ENCODE results near the gene MAP4.

MAP4 gene

DNA sequence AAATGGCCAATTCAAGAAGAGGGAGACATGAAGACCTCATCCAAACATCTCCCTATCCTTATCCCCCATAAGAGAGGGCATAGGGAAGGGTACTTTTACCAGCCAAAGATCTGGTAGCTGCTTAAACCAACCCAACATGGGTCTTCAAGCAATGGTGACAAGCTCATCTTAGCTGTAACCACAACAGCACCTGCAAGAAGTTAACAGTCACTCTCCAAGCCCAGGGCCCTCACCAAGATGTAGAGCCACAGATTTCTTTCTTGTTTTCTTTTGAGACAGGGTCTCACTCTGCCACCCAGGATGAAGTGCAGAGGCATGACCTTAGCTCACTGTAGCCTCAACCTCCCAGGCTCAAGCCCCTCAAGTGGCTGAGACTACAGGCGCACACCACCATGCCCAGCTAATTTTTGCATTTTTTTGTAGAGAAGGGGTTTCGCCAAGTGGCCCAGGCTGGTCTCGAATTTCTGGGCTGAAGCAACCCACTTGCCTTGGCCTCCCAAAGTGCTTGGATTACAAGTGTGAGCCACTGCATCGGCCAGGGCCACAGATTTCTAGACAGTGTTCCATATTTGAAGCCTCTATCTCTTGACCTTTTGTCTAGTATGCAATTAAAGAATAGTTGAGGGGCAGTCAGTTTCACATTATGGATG, 156.1 kb downstream of the MAP4 start:
- no peak for DNase-seq

DNA sequence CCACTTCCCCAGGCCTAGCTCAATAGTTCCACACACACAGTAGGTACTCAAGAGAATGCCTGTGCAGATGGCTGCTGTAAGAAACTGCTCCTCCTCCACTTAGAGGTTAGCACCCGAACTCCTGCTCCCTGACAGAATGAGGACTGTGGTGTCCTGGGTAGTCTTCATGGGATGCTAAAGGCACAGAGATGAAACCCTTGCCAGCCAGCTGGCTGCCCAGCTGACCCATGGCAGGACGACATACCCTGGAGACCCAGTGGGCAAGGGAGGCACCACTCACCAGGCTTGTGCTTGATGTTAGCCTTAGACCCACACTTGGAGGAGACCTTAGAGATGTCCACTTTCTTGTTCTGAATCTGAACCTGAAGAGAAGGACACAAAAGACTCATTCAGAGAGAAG, 159.1 kb downstream of the MAP4 start:
- DNase-seq = no peak

DNA sequence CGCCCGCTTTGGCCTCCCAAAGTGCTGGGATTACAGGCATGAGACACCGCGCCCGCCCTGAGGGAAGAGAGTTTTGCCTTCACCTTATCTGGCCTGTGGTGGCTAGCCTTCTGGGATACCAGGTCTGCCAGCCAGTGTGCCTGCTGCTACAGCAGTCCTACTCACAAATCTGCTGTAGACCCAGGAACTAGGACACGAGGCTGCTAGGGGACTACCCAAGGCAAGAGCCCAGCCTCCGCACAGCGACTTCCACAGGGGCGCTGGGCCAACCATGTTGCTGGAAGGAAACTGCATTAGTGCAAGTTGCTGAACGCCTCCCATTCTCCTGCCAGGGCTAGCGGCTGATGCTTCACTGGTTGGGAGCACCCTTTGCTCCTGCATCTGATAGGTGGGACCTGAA, 159.5 kb downstream of the MAP4 start:
- DNase-seq = no peak

DNA sequence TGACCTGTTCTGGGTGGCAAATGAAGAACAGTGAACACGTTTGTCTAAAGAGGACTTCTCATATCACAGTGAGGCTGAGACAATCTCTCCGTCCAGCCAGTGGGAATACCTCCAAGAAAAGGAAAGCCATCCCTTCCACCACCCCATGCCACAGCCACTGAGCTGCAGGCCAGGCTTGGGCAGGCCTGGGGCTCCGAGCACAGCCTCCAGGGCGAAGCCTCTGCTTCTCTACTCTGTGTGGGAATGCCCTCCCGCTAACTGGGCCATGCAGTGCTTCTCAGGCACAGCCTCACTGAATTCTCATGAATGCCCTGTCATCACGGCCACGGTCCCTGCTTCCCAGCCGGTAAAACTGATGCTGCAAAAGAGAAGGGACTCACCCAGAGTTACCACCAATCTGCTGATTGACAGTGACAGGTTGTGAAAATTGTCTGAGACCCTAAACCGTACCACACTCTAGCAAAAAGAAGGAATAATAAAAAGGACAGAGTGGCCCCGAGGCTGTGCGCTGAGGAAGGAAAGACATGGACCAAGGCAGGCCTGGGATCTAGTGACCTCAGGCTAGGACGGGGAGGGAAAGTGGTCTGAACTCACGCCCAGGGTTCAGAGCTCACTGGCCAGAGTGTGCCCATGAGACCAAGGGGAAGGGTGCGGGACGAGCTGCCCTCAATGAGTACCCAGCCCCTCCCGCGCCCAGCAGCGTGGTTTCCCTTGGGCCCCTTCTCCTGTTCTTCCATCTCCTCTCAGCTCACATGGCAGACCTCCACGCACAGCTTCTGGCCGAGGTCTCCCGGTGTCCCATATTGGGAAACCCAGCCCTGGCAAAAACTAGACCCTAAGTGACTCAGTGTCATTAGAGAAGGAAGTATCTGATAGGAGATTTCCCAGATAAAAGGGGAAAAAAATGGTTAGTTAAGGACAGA, 160.5 kb downstream of the MAP4 start:
- no peak for DNase-seq

DNA sequence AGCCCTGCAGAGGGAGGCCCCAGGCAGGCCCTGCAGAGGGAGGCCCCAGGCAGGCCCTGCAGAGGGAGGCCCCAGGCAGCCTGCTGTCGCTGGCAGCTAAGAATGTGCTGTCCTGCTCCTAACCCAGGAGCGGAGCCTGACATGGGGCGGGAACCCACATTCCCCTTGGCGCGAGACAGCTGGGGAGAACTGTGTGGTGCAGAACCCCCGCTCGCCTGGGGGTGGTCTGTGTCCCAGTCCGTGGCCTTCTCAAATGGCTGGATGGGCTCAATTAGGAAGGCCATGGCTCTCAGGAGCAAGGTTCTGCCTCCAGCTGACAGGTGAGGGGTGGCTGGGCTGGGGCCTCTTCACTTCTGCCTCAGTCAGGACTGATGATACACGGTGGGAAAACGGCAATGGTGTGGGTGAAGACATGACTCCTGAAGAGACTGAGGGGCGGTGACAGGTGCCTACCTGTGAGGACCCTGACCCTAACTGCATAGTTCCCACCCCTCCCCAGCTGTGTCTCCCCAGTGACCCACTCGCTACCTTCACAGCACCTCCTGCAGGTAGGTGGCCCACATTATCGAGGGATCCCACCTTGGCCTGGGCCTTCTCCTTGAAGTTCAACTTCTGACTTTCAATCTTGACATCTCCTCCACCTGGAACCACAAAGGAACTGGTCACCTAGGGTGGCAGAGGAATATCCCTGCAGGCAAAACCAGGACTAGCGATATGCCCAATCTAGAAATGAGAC, 161.3 kb downstream of the MAP4 start:
- DNase-seq = no peak

DNA sequence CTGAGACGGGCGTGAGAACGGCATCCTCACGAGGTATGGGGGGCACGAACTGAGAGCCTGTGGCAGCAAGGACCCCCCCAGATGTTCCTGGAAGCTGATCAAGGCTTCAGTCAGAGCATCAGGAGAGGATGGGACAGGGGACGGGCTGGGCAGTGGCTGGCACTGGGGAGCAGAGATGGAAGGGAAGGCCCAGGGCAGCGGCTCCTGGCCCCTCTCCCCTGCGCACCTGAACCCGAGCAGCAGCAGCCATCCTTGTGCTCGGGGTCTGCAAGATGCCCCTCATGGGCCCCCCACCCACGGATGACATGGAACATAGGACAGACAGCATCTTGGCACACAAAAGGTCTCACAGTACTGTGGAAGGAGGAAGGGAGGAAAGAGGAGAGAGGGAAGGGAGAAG, 161.9 kb downstream of the MAP4 start:
- DNase-seq = no peak

DNA sequence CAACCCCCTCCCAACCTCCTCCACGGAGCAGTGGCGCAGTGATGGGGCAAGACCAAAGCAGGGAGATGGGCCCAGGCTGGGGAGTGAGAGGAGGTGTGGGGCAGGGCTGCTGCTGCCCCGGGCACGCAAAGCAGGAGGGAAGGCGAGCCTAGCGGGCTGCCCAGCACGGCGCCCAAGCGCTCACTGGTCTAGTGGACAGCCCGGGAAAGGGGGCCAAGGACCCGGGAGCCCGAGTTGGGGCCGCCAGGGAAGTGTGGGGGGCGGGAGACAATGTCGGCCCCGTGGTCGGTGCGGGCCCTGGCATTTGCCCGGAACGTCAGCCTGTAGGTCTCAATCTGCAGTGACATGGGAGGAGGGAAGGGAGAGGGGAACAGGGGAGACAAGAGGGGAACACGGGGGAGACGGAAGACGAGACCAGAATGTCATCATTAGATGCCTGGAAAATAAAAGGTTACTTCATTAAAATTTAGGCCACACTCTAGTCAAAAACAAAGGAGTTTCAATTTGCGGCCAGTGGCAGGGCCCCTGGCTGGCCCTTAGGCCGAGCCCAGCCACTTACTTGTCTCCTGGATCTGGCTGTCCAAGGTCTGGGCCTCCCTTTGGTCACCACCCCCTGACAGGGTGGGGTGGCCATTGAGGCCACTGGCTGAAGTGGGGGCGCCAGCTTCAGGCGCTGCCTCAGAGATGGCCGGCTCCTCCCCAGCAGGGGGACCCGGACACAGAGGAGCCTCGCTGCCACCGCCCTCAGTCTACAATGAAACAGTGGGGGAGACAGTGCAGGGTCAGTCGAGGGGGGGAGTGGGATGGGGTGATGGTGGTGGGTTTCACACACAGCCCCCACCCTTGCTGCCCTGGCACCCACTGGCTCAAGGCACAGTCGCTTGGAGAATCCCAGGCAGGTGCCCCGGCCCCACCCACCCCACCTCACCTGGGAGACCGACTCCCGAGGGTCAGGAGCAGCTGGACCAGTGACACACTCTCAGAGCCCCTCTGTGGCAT, 163.3 kb downstream of the MAP4 start:
- no peak for DNase-seq

DNA sequence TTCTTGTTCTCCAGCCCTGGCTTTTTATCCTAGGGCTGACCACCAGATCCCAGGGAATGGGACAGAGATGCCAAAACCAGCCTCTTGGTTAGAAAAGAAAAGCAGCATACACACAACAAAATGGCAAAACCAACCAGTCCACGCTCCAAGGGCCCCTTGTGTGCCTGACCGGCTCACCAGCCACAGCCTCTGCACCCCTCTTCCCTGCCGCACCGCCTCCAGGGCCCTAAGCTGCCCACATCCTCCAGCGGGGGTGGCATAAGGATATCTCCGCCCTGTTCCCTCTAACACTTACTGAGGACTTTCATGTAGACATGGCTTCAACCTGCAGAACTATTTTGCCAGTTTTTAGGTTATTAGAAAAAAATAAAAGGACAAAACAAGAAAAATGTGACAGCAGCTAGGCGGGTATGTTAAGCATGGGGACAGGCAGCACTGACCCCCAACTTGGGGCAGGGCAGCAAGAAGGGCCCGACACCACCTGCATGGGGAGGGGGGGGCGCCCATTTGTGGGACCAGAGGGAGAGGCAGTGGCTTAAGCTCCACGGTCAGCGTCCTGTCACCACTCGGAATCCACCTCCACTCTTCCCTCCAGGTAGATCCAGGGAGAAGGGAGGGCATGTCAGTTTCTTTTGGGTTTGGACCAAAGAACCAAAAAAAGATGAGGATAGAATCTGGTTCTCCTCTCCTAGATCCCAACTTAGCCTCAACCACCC, 164.2 kb downstream of the MAP4 start:
- DNase-seq = no peak

DNA sequence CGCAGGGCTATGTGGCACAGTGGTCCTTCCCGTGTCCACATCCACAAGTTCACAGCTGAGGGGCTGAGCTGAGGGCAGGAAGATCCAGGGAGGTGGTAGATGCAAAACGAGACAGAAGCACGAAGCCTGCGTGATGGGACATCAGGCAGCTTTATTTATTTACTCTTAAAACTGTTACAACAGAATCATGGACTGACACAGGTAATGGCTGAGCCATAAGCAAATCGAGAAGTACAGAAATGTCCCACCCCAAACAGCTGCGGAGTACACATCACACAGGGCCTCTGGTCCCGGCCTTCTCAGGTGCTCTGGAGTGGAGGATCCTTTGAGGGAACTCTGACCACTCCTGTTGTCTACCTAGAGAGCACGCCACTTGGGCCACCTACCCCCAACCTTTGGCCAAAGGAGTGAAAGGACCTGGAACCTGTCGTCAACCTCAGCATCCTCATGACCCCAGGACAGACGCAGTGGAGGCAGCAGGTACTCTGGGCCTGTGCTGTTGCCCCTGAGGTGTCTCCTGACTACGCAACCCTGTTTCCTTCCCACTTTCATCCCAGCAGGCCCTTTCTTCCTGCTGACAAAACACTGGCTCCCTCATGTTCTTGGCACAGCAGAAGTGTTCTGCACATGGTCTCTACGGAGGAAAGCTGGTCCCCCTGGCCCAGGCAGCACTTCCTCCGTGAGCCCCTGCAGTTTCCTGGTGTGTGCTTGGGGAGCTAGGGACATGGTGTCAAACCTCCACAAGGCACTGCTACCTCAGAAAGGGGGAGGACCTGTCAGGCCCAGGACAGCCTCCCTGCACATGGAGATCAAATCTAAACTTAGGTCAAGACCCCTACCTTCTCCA, 165.4 kb downstream of the MAP4 start:
- no peak for DNase-seq

DNA sequence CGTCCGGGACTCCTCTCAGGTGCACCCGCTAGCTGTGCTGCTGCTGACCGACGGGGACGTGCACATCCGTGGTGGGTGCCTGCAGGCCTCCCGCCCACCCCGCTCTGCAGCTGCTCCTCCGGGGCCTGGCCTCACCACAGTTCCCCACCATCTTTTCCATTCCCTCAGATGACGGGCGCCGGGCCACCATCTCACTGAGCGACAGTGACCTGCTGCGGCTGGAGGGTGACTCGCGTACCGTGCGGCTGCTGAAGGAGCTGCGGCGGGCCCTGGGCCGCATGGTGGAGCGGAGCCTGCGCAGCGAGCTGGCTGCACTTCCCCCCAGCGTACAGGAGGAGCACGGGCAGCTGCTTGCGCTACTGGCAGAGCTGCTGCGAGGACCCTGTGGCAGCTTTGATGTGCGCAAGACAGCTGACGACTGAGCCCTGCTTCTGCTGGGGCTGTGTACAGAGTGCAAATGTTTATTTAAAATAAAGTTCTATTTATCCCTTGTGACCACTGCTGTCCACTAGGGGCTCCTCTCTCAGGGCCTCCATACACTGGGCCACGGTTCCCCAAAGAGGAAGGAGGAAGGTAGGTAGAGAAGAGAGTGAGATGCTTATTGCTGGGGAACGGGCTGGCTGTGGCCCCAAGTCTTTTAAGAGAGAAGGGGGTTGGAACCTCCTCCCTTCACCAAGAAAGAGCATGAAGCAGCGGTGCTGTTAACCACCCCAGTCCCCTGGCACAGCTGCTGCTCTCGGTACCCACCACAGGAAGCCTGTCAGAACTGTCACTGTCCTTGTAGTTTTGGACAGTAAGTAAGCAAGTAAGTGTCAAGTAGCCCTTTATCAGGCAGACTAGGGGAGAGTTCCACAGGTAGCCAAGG, 166.3 kb downstream of the MAP4 start:
- peak; percentile 16 for DNase-seq

DNA sequence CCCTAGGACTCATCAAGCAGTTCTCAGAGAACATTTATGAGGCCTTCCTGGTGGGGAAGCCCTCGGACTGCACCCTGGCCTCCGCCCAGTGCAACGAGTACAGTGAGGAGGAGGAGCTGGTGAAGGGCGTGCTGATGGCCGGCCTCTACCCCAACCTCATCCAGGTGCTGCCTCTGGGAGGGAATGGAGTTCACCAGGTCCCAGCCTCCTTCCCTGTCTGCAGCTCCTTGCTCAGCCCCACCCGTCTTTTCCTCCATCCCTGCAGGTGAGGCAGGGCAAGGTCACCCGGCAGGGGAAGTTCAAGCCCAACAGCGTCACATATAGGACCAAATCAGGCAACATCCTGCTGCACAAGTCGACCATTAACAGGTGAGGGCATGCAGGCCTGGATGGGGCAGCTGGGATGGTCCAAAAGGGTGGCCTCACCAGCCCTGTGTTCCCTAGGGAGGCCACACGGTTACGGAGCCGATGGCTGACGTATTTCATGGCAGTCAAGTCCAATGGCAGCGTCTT, 167.0 kb downstream of the MAP4 start:
- no peak for DNase-seq

DNA sequence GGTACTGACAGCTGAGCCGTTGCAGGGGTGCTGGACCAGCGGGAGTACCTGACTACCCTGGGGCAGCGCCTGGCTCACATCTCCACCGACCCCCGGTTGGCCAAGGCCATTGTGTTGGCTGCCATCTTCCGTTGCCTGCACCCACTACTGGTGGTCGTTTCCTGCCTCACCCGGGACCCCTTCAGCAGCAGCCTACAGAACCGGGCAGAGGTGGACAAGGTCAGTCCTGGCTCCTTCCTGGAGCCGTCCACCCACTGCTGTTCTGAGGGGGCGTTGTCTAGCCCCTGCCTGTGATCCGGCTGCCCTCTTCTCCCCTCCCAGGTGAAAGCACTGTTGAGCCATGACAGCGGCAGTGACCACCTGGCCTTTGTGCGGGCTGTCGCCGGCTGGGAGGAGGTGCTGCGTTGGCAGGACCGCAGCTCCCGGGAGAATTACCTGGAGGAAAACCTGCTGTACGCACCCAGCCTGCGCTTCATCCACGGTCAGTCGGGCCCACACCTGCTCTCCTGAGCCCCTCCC, 167.6 kb downstream of the MAP4 start:
- DNase-seq = no peak

DNA sequence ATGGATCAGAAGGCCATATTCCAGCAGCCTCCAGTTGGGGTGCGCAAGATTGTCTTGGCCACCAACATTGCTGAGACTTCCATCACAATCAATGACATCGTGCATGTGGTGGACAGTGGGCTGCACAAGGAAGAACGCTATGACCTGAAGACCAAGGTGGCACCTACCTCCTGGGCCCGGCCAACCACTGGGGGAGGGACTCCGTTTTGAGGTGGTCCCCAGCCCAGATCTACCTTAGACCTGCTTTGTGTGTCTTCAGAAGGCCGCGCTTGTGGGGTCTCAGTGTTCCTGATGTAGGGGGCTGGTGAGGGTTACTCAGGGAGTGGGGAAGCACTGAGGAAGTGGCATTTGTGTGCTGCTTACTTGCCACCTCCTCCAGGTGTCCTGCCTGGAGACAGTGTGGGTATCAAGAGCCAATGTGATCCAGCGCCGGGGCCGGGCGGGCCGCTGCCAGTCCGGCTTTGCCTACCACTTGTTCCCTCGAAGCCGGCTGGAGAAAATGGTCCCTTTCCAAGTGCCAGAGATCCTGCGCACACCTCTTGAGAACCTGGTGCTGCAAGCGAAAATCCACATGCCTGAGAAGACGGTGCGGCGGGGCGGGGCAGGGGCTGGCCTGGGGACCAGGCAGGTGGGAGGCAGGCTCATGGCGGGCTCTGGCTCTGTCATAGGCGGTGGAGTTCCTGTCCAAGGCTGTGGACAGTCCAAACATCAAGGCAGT, 168.3 kb downstream of the MAP4 start:
- DNase-seq = no peak

DNA sequence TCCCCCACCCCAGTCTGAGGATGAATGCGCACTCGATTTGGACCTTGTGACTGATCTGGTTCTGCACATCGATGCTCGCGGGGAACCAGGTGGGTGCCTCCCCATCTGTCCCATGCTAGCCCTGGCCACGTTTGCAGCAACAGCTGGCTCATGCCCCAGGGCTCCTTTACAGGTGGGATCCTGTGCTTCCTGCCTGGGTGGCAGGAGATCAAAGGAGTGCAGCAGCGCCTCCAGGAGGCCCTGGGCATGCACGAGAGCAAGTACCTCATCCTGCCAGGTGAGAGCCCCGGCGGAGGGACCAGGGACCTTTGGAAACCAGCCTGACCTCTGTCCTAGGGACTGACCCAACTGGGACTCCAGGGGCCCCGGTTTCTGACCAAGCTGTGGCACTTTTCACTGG, 169.0 kb downstream of the MAP4 start:
- DNase-seq = no peak

DNA sequence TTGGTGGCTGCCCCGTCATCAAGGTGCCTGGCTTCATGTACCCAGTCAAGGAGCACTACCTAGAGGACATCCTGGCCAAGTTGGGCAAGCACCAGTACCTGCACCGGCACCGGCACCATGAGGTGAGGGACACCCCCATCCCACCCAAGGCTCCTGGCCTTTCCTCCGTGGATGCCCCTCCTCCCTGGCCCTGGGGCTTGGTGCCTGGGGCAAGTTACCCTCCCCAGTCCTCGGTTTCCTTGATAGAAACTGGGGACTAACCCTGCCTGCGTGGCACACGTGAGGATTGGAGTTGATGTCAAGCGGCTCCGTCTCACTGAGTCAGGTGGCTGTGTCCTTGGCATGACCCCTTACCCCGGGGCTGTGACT, 169.4 kb downstream of the MAP4 start:
- no peak for DNase-seq

DNA sequence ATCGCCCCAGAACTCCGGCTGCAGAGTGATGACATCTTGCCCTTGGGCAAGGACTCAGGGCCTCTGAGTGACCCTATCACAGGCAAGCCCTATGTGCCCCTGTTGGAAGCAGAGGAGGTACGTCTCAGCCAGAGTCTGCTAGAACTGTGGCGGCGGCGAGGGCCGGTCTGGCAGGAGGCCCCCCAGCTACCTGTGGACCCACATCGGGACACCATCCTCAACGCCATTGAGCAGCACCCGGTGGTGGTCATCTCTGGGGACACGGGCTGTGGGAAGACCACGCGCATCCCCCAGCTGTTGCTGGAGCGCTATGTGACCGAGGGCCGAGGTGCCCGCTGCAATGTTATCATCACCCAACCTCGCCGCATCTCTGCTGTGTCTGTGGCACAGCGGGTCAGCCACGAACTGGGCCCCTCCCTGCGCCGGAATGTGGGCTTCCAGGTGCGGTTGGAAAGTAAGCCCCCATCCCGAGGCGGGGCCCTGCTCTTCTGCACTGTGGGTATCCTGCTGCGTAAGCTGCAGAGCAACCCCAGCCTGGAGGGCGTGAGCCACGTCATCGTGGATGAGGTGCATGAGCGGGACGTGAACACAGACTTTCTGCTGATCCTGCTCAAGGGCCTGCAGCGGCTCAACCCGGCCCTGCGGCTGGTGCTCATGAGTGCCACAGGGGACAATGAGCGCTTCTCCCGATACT, 169.9 kb downstream of the MAP4 start:
- no peak for DNase-seq

DNA sequence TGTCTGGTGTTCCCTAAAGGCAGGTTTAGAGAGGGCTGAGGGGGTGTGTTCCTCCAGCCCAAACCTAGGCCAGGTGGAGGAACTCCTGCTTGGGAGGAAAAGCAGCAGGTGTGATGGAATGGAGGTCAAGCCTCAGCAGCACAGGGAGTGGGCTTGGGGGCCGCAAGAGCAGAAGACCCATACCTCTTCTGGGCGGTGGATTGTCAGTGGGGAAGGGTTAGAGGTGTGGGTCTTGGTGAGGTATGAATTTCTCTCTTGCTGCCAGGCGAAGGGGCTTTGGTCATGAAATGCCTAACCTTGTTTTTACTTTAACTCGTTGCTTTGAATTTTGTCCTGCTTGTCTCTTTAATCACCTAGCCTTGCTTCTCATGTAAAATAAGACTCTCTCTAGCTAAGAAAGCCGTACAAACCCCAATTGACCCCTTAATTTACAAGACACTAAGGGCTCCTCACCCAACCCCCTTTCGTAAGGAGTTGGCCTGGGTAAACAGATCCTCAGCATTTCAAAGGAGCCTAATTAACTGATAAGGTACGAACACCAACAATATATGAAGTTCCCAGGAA, 174.3 kb downstream of the MAP4 start:
- no peak for DNase-seq

DNA sequence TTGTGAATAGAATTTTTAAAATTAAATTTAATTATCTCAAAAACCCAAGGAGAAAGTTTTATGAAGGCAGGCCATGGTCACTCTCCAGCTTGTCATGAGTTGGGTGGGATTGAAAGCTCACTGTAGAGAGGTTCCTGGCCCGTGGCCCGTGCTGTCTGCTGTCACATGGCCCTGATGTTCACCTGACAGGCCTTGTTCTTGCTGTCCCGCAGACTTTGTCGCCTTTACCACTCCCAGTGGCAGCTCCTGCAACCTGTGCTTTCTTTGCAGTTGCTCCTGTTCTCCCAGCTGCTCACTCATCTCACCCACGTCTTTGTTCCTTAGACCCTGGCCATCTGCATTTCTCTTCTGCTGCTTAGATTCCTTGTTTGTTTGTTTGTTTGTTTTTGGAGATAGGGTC, 177.7 kb downstream of the MAP4 start:
- no peak for DNase-seq
